ENCODE measurements around the gene SESN1.

GRCh38 chr6:109081516-109082187 is 13.0 kb downstream of the SESN1 start:
- TF ChIP-seq FOXM1 (IDR thresholded peaks at IDR 0.05; ENCODE audit: borderline replicate concordance) (no peak), BHLHE40 (IDR thresholded peaks at IDR 0.05; ENCODE audit: borderline replicate concordance) (no peak), SUZ12 (IDR thresholded peaks at IDR 0.05) (no peak), LEF1 (IDR thresholded peaks at IDR 0.05; ENCODE audit: borderline replicate concordance) (no peak), ARNT (IDR thresholded peaks at IDR 0.05) (no peak), FOXK2 (IDR thresholded peaks at IDR 0.05) (no peak), TARDBP (IDR thresholded peaks at IDR 0.05) (no peak)

All from HEK293T (cell line).